GM12801 (cell line): ENCODE results near the gene ABCA7.

Source experiments
- CTCF ChIP-seq: IDR thresholded peaks from one replicate; pipeline ENCODE4 v1.5.1; 2011; ENCODE audit warnings: control low read depth; ENCODE audit not compliant: insufficient read length; ENCODE audit errors: extremely low read depth

Gene ABCA7

DNA sequence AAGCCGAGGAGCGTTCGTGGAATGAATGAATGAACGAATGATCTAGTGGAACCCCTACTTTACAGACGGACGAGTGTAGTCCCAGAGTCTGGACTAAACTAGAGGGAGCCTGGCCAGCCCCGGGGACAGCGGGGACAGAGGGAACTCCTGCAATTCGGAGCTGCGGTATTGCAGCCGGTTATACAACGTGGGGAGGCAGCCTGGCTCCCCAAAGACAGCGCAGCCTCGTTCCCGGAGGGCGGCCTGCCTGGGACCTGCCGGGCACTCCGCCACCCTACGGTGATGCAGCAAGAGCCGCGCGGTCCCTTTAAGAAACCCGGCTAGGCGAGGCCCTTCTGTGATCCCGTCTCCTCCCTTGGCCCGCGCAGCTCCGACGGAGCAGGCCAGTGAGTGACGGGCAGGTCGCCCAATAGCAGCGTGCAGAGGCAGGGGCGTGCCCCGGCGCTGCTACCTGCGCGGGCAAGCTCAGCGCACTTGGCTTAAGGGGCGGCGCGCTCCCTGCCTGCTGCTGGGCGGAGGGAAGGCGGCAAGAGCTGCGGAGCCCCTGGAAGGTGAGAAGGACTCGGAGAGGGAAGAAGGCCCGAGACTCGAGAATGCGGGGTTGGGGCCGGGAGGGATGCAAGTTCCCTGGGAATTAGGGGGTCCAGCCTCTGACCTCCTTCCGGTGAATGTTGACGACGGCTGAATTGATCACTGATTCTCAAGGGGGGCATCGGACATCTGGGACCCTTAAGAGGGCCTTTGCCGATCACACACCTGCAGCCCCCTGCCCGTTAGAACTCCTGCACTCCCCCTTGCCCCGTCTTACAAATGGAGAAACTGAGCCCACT lies at the start of gene ABCA7:
ABCA7 (plus strand) TSS at position 462 of the 830 bp plus-strand sequence. CDS start 1,255 bp downstream, outside the sequence.
- no peak for TF ChIP-seq CTCF

DNA sequence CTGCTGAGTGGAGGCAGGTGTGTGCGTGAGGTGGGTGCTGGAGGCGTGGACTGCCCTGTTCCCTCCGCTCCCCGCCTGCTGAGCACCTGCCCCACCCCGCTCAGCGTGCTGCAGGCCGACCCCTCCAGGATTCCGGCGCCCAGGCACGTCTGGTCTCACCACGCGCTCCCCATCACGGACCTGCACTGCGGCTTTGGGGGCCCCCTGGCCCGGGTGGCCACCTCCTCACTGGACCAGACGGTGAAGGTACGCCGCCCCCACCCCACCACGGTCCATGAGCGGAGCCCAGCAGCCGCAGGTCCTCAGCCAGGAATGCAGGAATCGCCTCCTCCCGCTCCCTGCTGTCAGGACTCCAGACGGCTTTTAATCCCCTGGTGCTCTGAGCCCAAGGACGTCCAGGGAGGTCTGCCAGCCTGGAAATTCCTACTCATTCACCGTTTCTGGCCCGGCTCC lies 49.8 kb upstream of the ABCA7 start:
- TF ChIP-seq CTCF, result no peak

GRCh38 chr19:990746-991145 lies 49.2 kb upstream of the ABCA7 start:
- no peak for TF ChIP-seq CTCF

GRCh38 chr19:991174-991931 lies 48.6 kb upstream of the ABCA7 start:
- TF ChIP-seq CTCF, result no peak

- no peak for TF ChIP-seq CTCF
Measured at GRCh38 chr19:991932-992669, 47.8 kb upstream of the ABCA7 start.

DNA sequence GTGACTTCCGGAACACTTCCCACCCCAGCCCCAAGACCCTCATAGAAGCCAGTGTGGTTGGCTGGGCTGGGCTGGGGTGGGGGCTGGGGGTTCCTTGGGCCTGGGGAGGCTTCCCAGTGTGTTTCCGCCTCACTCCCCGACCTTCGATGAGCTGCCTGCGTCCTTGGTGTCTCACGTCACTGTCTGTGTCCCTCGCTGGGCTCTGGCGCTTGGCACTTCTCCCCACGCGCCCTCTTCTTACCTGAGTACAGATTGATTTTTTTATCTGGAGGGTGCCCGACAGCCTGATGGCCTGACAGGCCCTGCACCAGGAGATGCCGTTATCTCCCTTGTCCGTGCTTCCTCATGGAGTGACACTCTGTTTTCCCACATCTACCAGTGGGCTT lies 47.2 kb upstream of the ABCA7 start:
- TF ChIP-seq CTCF, result no peak

DNA sequence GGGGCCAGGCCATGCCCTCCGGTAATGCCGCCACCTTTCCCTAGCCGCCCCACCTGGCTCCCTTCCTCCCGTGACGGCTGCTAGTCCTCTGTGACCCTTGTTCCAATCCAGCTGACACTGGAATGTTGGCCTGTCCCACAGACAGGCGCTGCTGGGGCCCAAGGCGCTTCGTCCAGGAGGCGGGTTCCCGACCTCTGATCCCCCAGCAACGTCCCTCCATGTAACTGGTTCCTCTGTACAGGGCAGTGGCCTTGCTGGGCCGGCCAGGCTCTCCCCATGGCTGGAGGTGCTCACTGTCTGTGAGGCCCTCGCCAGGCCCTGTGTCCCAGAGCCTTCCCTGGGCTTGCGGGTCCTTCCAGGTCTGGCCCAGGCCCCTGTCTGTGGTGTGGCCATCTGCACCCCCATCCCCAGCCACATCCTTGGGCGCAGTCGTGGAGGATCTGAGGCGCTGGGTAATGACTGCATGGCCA lies 46.5 kb upstream of the ABCA7 start:
- no peak for TF ChIP-seq CTCF
